ENCODE measurements around the gene PAM. TPM values are rescaled to one million over a fixed set of nuclear protein-coding genes. Genes with fewer than 3 reads are reported as not detected.

PAM gene
- total and polyA plus RNA-seq, 2 of the 13 experiments (the other 11 are each of a cell fraction or from before 2014, with no cell fraction given), result 20.2 to 79.1 TPM

GRCh38 chr5:102771435-102771834, 16.3 kb downstream of the PAM start:
- Histone ChIP-seq H4K20me1 (ENCODE audit: insufficient read depth, low read length) (peaks cover 3% of the 10 kb centered on the region; the same call in 1 of the 2 replicates), H3K79me2 (ENCODE audit: insufficient read depth, low read length) (no peaks in the 10 kb centered on the region), H3K27me3 (ENCODE audit: control insufficient read depth in 1 of 2, insufficient read depth in 2 of 2, low read length in 2 of 2) (no peaks in the 10 kb centered on the region; a peak in 1 of 5 replicates), H3K36me3 (replicated peaks in 1 of 2; ENCODE audit: control insufficient read depth in 1 of 2, insufficient read depth in 2 of 2, low read length in 2 of 2) (no peaks in the 10 kb centered on the region), H2AFZ (ENCODE audit: low read length) (no peak overlapping the region), H3K4me3 (replicated peaks in 1 of 3; ENCODE audit: insufficient read depth in 1 of 3, low read depth in 2 of 3, low read length in 3 of 3) (no peak overlapping the region), H3K27ac (ENCODE audit: extremely low read length, insufficient read depth, low read length) (no peak overlapping the region), H3K9ac (ENCODE audit: insufficient read depth, low read depth, low read length) (no peak overlapping the region), H3K4me1 (ENCODE audit: insufficient read depth, low read length) (peaks cover 17% of the 10 kb centered on the region; the same call in 1 of the 2 replicates), H3K4me2 (ENCODE audit: low read depth, low read length) (no peak overlapping the region), H3K9me3 (ENCODE audit: low read length) (no peaks in the 10 kb centered on the region)
- DNase-seq (ENCODE audit: low spot score) (no peak), ATAC-seq (no peak), FAIRE-seq (no peak)
- ChIA-PET POLR2A (no interaction called here), CTCF (ENCODE audit: low intra/inter-chr PET ratio, low total read pairs) (no interaction called here)
- no TSS peak for BruUV-seq (replicated peaks)
- in situ Hi-C loops (cut with HindIII; ENCODE audit: extremely low pct_ligation_motif_present, low pct_unique_long_range_greater_than_20kb) (no loop called here), intact Hi-C loops (cut with micrococcal nuclease; ENCODE audit: unreplicated experiment) (no loop called here)
- TF ChIP-seq GABPB1 (CRISPR knock-in tag; IDR thresholded peaks at IDR 0.05), result no peak
- no peak for TF ChIP-seq CBX1 (IDR thresholded peaks at IDR 0.05; ENCODE audit: low read depth)
- no peak for TF ChIP-seq ZNF234 (CRISPR knock-in tag; conservative IDR thresholded peaks at IDR 0.05)
- no peak for TF ChIP-seq KLF11 (CRISPR knock-in tag; IDR thresholded peaks at IDR 0.05)
- TF ChIP-seq ZNF138 (CRISPR knock-in tag; IDR thresholded peaks at IDR 0.05; ENCODE audit: low read depth), result no peak
- no peak for TF ChIP-seq NCOR1 (IDR thresholded peaks at IDR 0.05; ENCODE audit: borderline replicate concordance, low read length)

DNA sequence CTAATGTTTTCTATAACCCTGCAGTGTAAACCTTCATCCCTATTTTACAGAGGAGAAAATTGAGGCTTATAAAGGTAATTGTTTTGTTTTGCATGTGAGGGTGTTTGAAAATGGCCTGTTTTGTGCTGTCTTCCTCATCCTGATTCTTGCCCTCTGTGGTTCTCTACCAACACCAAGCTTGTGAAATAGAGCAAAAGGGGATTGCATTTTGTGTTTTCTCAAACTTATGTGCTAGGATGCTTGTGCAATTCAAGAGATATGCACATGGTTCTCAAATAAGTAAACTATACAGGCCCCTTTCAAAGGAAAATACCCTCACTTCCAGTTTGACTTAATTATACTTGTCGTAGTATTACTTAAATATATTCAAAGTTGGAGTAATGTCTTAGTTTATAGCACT, 17.2 kb downstream of the PAM start:
- H3K9me3 ChIP-seq (ENCODE audit: low read length), result no peaks in the 10 kb centered on the region
- BruUV-seq (replicated peaks), result no TSS peak
- no peak overlapping the region for H3K4me2 ChIP-seq (ENCODE audit: low read depth, low read length)
- 85% methylated on average over 1 of the region's 1 CpG for WGBS (ENCODE audit: low lambda C conversion rate)
- POLR2A ChIA-PET, result no interaction called here
- H2AFZ ChIP-seq (ENCODE audit: low read length), result no peak overlapping the region
- H3K9ac ChIP-seq (ENCODE audit: insufficient read depth, low read depth, low read length), result no peak overlapping the region
- H3K4me3 ChIP-seq (replicated peaks in 1 of 3; ENCODE audit: insufficient read depth in 1 of 3, low read depth in 2 of 3, low read length in 3 of 3), result no peak overlapping the region
- peaks cover 3% of the 10 kb centered on the region; the same call in 1 of the 2 replicates for H4K20me1 ChIP-seq (ENCODE audit: insufficient read depth, low read length)
- intact Hi-C loops (cut with micrococcal nuclease; ENCODE audit: unreplicated experiment) (no loop called here), in situ Hi-C loops (cut with HindIII; ENCODE audit: extremely low pct_ligation_motif_present, low pct_unique_long_range_greater_than_20kb) (no loop called here)
- CTCF ChIA-PET (ENCODE audit: low intra/inter-chr PET ratio, low total read pairs), result no interaction called here
- no peaks in the 10 kb centered on the region; a peak in 1 of 5 replicates for H3K27me3 ChIP-seq (ENCODE audit: control insufficient read depth in 1 of 2, insufficient read depth in 2 of 2, low read length in 2 of 2)
- H3K79me2 ChIP-seq (ENCODE audit: insufficient read depth, low read length), result no peaks in the 10 kb centered on the region
- ATAC-seq (no peak), DNase-seq (ENCODE audit: low spot score) (no peak), FAIRE-seq (no peak)
- peaks cover 17% of the 10 kb centered on the region; the same call in 1 of the 2 replicates for H3K4me1 ChIP-seq (ENCODE audit: insufficient read depth, low read length)
- no peak overlapping the region for H3K27ac ChIP-seq (ENCODE audit: extremely low read length, insufficient read depth, low read length)
- no peaks in the 10 kb centered on the region for H3K36me3 ChIP-seq (replicated peaks in 1 of 2; ENCODE audit: control insufficient read depth in 1 of 2, insufficient read depth in 2 of 2, low read length in 2 of 2)
- no peak for TF ChIP-seq DR1 (CRISPR knock-in tag; IDR thresholded peaks at IDR 0.05)
- no peak for TF ChIP-seq CBFB (CRISPR knock-in tag; IDR thresholded peaks at IDR 0.05)
- TF ChIP-seq SMARCC2 (IDR thresholded peaks at IDR 0.05), result no peak
- no peak for TF ChIP-seq ZNF333 (CRISPR knock-in tag; IDR thresholded peaks at IDR 0.05; ENCODE audit: borderline replicate concordance)
- no peak for TF ChIP-seq CENPT (CRISPR knock-in tag; IDR thresholded peaks at IDR 0.05; ENCODE audit: low read depth)
- no peak for TF ChIP-seq SPEN (CRISPR knock-in tag; IDR thresholded peaks at IDR 0.05; ENCODE audit: low read depth)
- no peak for TF ChIP-seq ZNF382 (CRISPR knock-in tag; IDR thresholded peaks at IDR 0.05; ENCODE audit: borderline replicate concordance)
- TF ChIP-seq, protein P1, sequence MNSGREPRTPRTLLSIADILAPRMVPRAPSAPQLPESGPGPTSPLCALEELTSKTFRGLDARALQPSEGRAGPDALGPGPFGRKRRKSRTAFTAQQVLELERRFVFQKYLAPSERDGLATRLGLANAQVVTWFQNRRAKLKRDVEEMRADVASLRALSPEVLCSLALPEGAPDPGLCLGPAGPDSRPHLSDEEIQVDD (CRISPR knock-in tag; IDR thresholded peaks at IDR 0.05; ENCODE audit: borderline replicate concordance), result no peak
- TF ChIP-seq POGZ (CRISPR knock-in tag; IDR thresholded peaks at IDR 0.05), result no peak
- TF ChIP-seq ATAD3A (CRISPR knock-in tag; IDR thresholded peaks at IDR 0.05), result no peak
- TF ChIP-seq, protein P2, sequence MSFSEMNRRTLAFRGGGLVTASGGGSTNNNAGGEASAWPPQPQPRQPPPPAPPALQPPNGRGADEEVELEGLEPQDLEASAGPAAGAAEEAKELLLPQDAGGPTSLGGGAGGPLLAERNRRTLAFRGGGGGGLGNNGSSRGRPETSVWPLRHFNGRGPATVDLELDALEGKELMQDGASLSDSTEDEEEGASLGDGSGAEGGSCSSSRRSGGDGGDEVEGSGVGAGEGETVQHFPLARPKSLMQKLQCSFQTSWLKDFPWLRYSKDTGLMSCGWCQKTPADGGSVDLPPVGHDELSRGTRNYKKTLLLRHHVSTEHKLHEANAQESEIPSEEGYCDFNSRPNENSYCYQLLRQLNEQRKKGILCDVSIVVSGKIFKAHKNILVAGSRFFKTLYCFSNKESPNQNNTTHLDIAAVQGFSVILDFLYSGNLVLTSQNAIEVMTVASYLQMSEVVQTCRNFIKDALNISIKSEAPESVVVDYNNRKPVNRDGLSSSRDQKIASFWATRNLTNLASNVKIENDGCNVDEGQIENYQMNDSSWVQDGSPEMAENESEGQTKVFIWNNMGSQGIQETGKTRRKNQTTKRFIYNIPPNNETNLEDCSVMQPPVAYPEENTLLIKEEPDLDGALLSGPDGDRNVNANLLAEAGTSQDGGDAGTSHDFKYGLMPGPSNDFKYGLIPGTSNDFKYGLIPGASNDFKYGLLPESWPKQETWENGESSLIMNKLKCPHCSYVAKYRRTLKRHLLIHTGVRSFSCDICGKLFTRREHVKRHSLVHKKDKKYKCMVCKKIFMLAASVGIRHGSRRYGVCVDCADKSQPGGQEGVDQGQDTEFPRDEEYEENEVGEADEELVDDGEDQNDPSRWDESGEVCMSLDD (CRISPR knock-in tag; IDR thresholded peaks at IDR 0.05; ENCODE audit: borderline replicate concordance), result no peak
- no peak for TF ChIP-seq ZBTB3 (CRISPR knock-in tag; IDR thresholded peaks at IDR 0.05; ENCODE audit: borderline replicate concordance, low read depth)
